B cell (primary cell): Measurements from ENCODE around the gene NPAS2.

Experiments
- EZH2 ChIP-seq: IDR thresholded peaks from 2 replicates; pipeline ENCODE4 v1.6.1; 2012; ENCODE audit warnings: borderline replicate concordance, low read depth, mild to moderate bottlenecking, moderate library complexity, low read length; ENCODE audit not compliant: insufficient read depth, poor library complexity, severe bottlenecking
- TF ChIP-seq, protein P1 (sequence below): fragments of 200-600 bp; IDR thresholded peaks from one replicate; pipeline ENCODE4 v1.8.0; 2022; ENCODE audit warnings: antibody characterized with exemption, mild to moderate bottlenecking

DNA sequence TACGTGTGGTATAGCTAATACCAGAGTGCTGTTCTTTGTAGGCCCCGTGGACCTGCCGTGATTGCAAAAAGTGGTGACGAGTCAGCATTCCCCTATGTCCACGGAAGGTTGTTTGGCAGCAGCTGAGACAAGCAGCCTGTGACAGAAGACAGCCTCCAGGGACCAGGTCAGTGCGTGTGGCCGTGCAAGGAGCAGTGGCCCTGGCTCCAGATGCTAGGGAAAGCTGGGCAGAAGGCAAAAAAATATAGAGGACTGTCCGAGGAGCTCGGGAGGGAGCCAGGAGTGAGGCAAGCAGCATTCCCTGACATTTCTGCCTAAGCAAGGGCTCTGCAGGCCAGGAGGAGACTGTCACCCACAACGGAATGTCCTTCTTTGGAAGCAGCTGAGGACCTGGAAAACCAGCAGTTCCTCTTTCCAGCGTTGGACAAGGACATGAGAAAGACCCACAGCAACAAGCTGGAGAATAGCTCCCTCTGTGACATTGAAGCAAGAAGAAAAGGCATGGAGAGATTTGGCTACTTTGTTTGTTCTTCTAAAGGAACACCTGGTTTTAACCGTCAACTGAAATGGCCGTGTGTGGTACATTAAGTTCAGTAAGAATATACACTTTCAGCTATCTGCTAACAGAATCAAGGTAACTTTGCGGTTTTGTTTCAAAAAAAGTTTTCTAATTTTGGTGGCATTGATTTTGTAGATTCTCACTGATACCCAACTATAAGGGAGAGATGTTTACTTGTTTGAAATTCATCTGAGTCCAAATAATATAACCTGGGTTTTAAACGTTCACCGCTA is 58.3 kb downstream of the NPAS2 start:
- TF ChIP-seq, protein P1, sequence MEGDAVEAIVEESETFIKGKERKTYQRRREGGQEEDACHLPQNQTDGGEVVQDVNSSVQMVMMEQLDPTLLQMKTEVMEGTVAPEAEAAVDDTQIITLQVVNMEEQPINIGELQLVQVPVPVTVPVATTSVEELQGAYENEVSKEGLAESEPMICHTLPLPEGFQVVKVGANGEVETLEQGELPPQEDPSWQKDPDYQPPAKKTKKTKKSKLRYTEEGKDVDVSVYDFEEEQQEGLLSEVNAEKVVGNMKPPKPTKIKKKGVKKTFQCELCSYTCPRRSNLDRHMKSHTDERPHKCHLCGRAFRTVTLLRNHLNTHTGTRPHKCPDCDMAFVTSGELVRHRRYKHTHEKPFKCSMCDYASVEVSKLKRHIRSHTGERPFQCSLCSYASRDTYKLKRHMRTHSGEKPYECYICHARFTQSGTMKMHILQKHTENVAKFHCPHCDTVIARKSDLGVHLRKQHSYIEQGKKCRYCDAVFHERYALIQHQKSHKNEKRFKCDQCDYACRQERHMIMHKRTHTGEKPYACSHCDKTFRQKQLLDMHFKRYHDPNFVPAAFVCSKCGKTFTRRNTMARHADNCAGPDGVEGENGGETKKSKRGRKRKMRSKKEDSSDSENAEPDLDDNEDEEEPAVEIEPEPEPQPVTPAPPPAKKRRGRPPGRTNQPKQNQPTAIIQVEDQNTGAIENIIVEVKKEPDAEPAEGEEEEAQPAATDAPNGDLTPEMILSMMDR, result no peak
- no peak for TF ChIP-seq EZH2
